Fibroblast of mammary gland (primary cell): ENCODE results near the gene TRPM1.

ENCODE experiments used
- DNase-seq: peaks from one replicate; pipeline ENCODE4 v3.0.0-alpha.2; 2010; ENCODE audit warnings: low read depth
- H3K4me3 ChIP-seq: 2 replicates; pipeline ENCODE4 v1.5.1; 2011; ENCODE audit warnings: low read depth, mild to moderate bottlenecking, low read length, moderate library complexity; ENCODE audit not compliant: control insufficient read depth
- TF ChIP-seq, protein P1 (sequence below): conservative IDR thresholded peaks from 2 replicates; pipeline ENCODE4 v1.5.1; 2011; ENCODE audit warnings: low read depth, low read length, inconsistent platforms; ENCODE audit not compliant: control insufficient read depth, insufficient read depth

TRPM1 gene

DNA sequence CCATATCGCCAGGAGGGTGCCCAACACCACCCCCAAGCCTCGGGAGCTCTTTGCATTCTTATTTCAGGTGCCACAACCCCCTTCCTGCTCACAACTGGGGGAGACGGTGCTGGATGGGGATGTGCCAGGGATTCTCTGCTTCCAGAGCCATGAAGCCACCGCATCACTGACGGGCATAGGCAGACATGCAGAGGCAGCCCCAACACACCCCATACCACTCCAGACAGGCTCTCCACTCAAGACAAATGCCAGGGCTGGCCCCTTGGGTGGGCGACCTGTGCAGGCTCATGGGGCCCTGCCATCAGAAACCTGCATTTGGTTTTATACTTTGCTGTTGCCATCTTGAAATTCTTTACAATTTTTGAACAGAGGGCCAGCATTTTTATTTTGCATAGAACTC, 27.0 kb upstream of the TRPM1 start:
- H3K4me3 ChIP-seq = no peak overlapping the region
- DNase-seq = no peak
- TF ChIP-seq, protein P1, sequence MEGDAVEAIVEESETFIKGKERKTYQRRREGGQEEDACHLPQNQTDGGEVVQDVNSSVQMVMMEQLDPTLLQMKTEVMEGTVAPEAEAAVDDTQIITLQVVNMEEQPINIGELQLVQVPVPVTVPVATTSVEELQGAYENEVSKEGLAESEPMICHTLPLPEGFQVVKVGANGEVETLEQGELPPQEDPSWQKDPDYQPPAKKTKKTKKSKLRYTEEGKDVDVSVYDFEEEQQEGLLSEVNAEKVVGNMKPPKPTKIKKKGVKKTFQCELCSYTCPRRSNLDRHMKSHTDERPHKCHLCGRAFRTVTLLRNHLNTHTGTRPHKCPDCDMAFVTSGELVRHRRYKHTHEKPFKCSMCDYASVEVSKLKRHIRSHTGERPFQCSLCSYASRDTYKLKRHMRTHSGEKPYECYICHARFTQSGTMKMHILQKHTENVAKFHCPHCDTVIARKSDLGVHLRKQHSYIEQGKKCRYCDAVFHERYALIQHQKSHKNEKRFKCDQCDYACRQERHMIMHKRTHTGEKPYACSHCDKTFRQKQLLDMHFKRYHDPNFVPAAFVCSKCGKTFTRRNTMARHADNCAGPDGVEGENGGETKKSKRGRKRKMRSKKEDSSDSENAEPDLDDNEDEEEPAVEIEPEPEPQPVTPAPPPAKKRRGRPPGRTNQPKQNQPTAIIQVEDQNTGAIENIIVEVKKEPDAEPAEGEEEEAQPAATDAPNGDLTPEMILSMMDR = no peak

DNA sequence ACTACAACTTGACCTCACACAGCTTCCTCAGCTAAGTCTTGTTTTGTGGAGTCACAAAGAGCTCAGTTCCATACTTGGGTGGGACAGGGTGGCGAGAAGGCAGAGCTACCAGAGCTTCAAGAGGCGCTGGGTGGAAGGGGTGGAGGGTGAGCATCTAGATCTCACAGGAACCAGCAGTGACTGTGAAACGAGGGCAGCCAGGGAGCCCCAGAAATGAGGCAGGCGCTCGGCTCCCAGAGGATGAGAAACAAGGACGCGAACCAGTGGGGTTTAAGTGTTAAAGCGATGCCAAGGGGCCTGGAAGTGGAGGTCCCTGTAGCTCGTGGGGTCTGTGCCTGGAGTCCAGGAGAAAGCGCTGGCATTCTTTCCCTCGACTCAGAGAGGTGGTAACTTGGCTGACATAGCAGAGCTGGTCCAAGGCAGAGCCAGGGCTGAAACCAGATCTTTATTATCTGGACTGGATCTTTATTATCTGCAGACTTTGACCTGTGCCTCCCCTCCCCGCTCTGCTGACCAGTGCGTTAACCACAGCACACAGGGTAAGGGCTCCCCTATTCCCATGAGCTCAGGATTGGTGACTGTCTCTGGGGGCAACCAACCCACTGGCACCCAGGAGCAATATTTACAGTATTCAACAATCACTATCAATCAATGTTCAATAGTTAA, 26.2 kb upstream of the TRPM1 start:
- no peak overlapping the region for H3K4me3 ChIP-seq
- TF ChIP-seq, protein P1 = no peak
- DNase-seq = no peak

DNA sequence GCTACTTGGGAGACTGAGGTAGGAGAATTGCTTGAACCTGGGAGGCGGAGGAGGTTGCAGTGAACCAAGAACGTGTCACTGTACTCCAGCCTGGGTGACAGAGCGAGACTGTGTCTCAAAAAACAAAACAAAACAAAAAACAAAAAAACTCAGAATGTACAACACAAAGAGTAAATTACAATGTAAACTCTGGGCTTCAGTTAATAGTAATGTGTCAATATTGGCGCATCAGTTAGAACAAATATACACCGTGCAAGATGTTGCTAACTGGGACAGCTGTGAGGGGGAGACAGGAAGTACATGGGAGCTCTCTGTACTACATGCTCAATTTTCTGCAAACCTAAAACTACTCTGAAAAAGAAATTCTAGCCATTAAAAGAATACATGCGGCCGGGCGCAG, 23.5 kb upstream of the TRPM1 start:
- DNase-seq = no peak

DNA sequence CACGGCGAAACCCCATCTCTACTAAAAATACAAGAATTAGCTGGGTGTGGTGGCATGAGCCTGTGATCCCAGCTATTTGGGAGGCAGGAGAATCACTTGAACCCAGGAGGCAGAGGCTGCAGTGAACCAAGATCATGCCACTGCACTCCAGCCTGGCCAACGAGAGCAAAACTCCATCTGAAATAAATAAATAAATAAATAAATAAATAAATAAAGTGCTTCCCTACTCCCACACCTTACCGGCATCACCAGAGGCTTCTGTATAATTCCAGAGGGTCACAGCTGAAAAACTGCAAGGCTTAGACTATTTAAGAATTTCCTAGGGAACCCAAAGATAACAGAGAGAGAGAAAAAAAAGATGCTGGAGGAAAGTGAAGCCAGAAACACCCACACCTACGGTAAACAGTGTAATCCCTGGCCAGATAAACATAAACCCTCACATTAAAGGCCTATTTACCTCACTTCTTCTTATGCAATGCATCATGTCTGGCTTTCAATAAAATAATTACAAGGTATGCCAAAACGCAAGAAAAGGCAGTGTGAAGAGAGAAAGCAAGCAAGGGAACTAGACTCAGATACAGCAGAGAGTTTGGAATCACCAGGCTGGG, 15.0 kb upstream of the TRPM1 start:
- no peak for DNase-seq
- TF ChIP-seq, protein P1 = no peak
- no peak overlapping the region for H3K4me3 ChIP-seq

More for the DNA sequence above, 23.5 kb upstream of the TRPM1 start:
- TF ChIP-seq, protein P1 = no peak
- H3K4me3 ChIP-seq = no peak overlapping the region

DNA sequence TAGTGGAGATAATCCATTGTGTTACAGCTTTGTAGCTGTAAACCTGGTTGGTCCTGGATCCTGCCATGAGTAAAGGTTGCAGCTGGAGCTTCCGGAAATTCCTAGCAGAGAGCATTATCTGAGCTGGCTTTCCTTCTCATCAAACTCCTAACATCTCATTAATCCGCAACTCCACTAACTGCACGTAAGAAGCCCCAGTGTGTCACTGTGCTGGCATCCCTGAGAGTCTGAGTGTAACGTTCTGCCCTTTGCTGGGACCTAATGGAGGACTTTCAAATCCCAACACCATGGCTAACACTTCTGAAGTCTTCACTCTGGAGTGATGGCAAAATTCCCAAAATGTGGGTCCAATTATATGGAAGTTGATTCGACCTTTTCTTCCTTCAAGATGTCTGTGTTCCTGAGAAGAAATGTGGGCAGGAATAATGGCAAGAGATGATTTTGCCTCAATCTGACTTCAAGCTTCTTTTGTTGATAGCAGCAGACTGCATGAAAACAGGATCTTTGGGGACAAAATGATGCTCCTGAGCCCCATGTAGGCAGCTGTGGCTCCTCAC, 9.6 kb upstream of the TRPM1 start:
- DNase-seq = peak; percentile 5
- H3K4me3 ChIP-seq = no peak overlapping the region
- TF ChIP-seq, protein P1 = no peak

DNA sequence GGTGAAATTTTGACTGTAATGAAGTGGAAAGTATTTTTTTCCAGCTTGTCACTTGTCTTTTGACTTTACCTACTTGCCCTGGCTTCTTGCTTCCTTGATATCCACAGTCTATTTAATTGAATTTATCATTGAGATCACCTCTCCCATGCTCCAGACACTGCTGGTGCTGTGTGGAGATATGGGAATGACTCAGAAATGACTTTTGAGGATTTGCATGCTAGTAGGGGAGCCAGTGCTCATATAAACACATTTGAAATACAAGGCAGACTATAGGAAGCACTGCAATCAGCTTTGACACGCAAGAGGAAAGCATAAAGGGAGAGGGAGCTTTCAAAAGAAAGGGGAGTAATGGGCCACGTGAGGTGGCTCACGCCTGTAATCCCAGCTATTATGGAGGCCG, 7.3 kb upstream of the TRPM1 start:
- TF ChIP-seq, protein P1 = no peak

More for the DNA sequence above, 7.3 kb upstream of the TRPM1 start:
- no peak for DNase-seq
- no peak overlapping the region for H3K4me3 ChIP-seq
